GM19099 (cell line): ENCODE data around the gene LCE2C.

Source experiments
- POLR2A ChIP-seq: IDR thresholded peaks from 3 replicates; pipeline ENCODE4 v1.6.1; 2011; ENCODE audit warnings: low read depth; ENCODE audit not compliant: insufficient read length; ENCODE audit errors: extremely low read depth

Gene LCE2C

GRCh38 chr1:152697701-152698600 lies 22.9 kb downstream of the LCE2C start, which contains the start of gene LCE2A:
TSS of gene LCE2A (plus strand) at chr1:152698345. CDS start at chr1:152698902, 557 bp downstream.
- no peak for TF ChIP-seq POLR2A

GRCh38 chr1:152699746-152700145 lies 24.7 kb downstream of the LCE2C start:
- no peak for TF ChIP-seq POLR2A

GRCh38 chr1:152707860-152708259 lies 32.8 kb downstream of the LCE2C start, which contains the start of gene LCE4A:
TSS of gene LCE4A (plus strand) at chr1:152708160. CDS start at chr1:152709076, 916 bp downstream.
- no peak for TF ChIP-seq POLR2A

GRCh38 chr1:152718238-152718637 lies 43.2 kb downstream of the LCE2C start:
- no peak for TF ChIP-seq POLR2A

- no peak for TF ChIP-seq POLR2A
These were observed 50.2 kb downstream of the LCE2C start for GRCh38 chr1:152725261-152725660.
